GM12891 (cell line): ENCODE results near the gene HHAT.

Experiments used
- POLR2A ChIP-seq: IDR thresholded peaks from 2 replicates; pipeline ENCODE4 v1.6.1; 2011; ENCODE audit warnings: low read depth, low read length, control low read depth
- POLR2AphosphoS5 ChIP-seq: IDR thresholded peaks from 2 replicates; pipeline ENCODE4 v1.6.1; 2011; ENCODE audit warnings: low read depth, low read length, control low read depth
- TAF1 ChIP-seq: IDR thresholded peaks from 2 replicates; pipeline ENCODE4 v1.6.1; 2011; ENCODE audit warnings: low read depth, low read length, control low read depth

DNA sequence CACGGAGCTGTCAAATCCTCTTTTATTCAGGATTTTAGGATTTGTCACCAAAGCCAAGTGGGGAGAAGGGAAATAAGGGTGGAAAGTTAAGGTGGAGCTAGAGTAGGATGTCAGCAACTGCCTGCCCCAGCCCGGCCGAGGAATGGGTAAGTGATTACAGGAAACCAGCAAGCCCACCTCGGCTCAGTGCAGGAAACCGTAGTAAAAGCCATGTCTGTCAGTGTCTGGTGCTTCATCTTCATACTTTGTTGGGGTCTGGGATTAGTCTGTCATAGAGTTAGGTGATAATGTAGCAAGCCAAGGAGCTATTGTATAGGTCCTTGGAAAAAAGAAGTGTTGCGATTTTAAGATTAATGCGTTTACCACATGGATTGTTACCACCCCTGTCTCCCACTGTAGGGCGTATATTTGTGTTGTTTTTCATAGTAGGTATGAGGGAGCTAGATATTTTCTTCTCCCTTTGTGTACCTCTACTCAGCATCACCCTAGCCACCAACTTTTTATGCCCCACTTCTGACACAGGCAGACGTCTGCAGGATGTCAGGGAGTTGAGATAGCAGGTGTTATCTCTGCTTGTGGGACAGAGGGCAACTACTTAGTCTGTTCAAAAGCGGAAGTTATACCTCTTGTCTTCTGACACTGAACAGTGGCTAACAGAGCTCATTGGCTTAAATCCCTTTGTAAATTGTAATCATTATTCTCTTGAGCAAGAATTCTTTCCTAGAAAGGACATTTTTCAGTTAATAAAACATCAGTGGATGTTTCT is 253.7 kb downstream of the HHAT start:
- TF ChIP-seq TAF1: no peak
- TF ChIP-seq POLR2A: no peak
- TF ChIP-seq POLR2AphosphoS5: no peak
